ENCODE data around the gene PLA2G2A.
"Not testable (repeated sequence)": the region's sequence is repeated elsewhere in the genome, so short reads cannot be mapped to it uniquely, and the experiment has no call there.

PLA2G2A gene, protein sequence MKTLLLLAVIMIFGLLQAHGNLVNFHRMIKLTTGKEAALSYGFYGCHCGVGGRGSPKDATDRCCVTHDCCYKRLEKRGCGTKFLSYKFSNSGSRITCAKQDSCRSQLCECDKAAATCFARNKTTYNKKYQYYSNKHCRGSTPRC

DNA sequence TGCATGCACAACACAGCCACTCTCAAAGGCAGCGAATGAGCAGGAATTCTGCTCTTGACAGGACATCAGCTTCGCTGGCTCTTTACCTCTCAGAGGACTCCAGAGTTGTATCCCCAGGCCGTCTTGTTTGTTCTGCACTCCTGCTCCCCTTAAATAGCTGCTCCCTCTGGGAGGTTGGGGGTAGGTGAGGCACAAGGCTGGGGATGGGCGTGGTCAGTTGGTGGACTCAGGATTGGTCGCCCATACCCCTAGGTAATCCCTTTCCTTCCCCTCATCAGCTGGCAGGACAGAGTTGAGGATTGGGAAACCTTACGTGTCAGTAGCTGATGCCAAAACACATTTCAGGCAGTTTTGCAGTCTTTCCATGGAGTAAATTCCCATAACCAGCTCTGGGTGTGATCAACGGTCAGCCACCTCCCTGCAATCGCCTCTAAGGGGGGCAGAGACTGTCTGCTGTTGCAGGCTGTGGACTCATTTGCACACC, at the start of gene PLA2G2A:
PLA2G2A (minus strand) TSS at position 125 of the 484 bp plus-strand sequence. CDS start 845 bp downstream, outside the sequence.
- no peak for DNase-seq (ENCODE audit: low read depth, low spot score)

DNA sequence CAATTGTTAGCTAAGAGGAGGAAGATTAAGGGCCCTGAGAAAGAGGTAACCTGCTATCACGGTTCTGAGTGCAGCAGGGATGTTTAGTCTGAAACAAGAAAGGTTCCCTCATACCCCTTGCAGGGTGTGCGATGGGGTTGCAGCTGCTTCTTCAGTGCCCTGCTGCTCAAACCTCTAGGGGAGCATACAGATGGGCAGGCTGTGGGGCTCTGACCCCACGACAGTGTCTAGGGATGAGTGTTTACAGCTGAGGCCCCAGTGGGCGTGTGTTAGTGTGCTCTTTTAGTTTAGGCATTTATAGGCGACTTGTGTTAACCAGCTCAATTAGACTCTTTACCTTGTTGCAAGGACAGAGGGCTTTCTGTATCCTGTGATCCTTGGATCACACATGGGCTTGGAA, 49.3 kb upstream of the PLA2G2A start:
- no peak for DNase-seq (ENCODE audit: low read depth, low spot score)

DNA sequence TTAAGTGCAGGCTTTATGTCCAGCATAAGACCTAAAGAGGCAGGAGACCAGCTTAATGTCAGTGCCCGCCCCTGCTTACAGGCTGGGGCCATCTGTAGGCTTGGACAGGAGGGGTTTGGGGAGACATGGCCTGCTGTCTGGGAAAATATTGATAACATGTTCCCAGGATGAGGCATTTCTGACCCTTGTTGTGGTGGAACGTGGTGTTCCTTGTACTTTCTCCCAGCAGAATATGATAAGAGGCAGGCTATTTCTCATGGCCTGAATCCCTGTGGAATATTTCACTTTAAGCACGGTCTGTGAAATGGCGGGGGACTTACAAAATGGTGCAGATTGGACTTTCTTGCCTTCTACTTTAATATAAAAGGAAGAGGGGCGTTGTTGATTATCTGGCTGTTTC, 48.7 kb upstream of the PLA2G2A start:
- DNase-seq (ENCODE audit: low read depth, low spot score) = no peak

DNA sequence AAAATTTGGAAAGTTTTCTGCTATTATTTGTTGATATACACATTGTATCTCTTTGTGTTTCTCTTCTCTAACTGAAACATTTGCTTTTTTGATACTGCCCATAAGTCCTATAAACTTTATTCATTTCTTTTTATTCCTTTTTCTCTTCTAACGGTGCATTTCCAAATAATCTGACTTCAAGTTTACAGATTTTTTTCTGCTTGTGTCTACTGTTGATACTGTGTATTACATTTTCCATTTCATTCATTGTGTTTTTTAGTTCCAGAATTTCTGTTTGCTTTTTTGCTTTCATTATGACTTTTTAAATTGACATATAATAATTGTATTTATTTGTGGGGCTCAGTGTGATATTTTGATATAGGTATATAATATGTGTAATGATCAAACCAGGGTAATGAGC, 38.3 kb upstream of the PLA2G2A start:
- no peak for DNase-seq (ENCODE audit: low read depth, low spot score)

DNA sequence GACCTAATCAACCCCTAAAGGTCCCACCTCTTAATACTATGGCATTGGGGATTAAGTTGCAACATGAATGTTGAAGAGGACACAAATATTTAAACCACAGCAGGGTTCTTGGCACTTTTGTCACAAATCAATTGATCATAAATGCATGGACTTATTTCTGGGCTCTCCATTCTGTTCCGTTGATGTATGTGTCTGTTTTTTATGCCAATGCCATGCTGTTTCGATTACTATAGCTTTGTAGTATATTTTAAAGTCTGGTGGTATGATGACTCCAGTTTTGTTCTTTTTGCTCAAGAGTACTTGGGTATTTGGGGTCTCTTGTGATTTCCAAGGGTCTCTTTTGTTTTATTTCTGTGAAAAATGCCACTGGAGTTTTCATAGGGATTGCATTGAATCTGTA, 34.7 kb upstream of the PLA2G2A start:
- no peak for DNase-seq (ENCODE audit: low read depth, low spot score)

DNA sequence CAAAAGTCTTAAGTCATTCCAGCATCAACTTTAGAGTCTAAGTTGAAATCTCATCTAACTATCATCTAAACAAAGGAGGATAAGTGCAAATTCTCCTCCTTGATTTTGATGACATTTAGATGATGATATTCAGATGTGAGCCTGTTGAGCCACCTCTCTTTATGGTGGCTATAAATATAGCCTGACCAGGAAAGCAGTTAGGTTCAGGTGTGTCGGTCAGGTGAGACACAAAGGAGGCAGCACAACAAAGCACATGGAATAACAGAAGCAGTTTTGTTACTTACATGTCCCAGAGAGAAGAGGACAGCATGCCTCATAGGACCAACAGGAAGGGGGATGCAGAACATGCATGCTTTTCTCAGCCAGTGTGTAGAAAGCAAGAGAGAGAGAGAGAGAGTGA, 30.6 kb upstream of the PLA2G2A start:
- DNase-seq (ENCODE audit: low read depth, low spot score) = no peak

DNA sequence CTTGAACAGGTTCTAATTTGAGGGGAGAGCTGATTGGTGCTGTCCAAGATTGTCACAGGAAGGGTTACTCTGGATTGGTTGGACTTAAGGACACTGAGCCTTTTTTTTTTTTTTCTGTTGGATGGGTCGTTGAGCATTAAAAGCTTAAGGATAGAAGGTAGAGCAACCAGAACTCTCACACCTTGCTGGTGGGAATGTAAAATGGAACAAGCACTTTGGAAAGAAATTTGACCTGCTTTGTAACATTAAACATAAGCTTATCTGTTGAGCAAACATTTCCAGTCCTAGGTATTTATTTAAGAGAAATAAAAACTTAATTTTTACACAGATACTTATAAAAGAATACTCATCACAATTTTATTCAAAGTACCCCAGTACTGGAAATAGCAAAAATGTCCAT, 29.8 kb upstream of the PLA2G2A start:
- no peak for DNase-seq (ENCODE audit: low read depth, low spot score)

DNA sequence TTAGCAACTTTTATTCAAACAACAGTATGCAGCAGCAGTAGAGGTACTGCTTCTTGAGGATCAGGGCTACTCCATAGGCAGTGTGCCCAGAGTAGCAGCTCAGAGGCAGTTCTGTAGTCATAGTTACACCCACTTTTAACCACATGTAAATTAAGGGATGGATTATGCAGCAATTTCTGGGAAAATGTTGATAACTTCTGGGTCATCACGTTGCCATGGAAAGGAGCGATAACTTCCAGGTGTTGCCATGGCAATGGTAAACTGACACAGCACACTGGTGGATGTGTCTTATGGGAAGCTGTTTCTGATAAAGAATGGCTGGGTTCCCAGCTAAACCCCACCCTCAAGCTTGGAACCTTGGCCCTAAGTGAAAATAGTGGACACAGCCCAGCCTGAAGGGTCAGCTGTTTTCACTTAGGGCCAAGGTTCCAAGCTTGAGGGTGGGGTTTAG, 29.0 kb upstream of the PLA2G2A start:
- no peak for DNase-seq (ENCODE audit: low read depth, low spot score)

DNA sequence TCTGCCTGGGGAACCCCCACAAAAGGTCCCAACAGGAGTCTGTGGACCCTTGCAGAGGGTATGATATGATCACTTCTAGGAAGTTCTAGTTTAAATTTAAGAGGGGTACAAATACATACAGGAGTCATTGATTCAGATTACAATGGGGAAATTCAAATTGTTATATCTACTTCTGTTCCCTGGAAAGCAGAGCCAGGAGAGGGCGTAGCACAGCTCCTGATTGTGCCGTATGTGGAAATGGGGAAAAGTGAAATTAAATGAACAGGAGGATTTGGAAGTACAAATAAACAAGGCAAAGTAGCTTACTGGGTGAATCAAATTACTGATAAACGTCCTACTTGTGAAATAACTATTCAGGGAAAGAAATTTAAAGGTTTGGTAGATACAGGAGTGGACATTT, 19.4 kb upstream of the PLA2G2A start:
- DNase-seq (ENCODE audit: low read depth, low spot score) = not testable (repeated sequence)

DNA sequence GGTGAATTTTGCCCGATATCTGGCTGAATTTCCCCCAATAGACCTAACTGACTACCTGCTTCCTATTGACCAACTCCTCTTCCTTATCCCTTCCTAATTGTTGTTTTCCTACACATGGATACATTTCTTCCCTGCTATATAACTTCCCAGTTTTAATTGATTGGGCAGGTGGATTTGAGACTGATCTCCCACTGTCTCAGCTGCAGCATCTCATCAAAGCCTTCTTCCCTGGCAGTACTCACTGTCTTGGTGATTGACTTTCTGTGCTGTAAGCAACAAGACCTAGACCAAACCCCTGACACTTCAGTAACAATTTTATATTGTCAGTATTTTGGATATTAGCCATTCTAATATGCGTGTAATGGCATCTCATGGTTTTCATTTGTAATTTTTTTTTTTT, 11.3 kb upstream of the PLA2G2A start:
- DNase-seq (ENCODE audit: low read depth, low spot score) = no peak

DNA sequence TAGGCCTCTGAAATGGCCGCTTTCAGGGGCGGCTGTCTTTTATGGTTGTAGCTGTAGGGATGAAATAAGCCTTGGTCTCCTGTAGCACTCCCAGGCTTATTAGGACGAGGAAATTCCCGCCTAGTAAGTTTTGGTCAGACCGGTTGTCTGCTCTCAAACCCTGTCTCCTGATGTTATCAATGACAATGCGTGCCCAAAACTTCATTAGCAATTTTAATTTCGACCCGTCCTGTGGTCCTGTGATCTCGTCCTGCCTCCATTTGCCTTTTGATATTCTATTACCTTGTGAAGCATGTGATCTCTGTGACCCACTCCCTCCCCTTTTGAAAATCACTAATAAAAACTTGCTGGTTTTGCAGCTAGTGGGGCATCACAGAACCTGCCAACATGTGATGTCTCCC, 10.8 kb upstream of the PLA2G2A start:
- not testable (repeated sequence) for DNase-seq (ENCODE audit: low read depth, low spot score)

DNA sequence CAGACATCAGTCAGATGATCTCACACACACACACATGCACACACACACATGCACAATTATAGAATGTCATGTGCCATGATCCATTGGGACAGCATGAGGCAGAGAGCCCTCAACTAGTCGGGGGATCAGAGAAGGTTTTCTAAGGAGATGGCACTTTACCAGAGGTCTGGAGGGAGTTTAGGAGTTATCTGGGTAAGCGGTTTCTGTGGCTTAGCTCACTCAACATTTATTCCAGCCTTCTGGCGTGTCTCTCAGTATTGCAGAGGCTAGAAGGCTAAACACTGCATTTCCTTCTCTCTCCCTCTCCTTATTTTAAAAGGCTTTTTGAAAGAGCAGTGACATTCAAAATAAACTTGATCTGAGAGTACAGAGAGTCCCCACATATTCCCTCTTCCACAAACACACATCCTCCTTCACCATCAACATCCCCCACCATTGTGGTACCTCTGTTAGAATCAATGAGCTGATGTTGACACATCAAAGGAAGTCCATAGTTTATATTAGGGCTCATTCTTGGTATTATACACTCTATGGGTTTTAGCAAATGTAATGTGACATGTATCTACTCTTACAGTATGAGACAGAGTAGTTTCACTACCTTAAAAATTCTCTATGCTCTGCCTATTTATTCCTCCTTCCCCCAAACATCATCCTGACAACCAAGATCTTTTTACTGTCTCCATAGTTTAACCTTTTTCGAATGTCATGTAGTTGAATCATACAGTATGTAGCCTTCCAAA, 9.0 kb upstream of the PLA2G2A start:
- DNase-seq (ENCODE audit: low read depth, low spot score) = no peak

DNA sequence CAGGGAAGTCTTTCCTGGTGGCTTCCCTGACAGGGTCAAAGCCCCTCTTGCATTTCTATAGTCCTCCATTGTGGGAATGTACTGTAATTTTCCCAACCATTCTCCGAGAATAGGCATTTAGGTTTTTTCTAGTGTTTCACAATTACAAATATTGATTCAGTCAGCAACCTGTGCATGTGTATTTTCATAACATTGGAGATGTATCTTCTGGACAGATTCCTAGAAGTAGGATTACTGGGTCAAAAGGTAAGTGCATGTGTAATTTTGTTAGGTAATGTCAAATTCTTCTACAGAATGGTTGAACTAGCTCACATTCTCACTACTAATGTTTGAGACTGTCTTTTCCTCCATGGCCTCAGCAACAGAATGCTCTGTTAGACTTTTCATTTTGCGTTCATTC, 8.3 kb upstream of the PLA2G2A start:
- DNase-seq (ENCODE audit: low read depth, low spot score) = no peak

DNA sequence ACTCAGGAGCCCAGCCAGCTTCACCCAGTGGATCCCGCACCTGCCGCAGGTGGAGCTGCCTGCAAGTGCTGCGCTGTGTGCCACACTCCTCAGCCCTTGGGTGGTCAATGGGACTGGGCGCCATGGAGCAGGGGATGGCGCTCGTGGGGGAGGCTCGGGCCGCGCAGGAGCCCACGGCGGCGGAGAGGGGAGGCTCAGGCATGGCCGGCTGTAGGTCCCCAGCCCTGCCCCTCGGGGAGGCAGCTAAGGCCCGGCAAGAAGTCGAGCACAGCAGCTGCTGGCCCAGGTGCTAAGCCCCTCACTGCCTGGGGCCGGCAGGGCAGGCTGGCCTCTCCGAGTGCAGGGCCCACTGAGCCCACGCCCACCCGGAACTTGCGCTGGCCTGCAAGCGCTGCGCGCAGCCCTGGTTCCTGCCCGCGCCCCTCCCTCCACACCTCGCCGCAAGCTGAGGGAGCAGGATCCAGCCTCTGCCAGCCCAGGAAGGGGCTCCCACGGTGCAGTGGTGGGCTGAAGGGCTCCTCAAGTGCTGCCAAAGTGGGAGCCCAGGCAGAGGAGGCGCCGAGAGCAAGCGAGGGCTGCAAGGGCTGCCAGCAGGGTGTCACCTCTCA, 5.1 kb upstream of the PLA2G2A start:
- DNase-seq (ENCODE audit: low read depth, low spot score) = not testable (repeated sequence)

DNA sequence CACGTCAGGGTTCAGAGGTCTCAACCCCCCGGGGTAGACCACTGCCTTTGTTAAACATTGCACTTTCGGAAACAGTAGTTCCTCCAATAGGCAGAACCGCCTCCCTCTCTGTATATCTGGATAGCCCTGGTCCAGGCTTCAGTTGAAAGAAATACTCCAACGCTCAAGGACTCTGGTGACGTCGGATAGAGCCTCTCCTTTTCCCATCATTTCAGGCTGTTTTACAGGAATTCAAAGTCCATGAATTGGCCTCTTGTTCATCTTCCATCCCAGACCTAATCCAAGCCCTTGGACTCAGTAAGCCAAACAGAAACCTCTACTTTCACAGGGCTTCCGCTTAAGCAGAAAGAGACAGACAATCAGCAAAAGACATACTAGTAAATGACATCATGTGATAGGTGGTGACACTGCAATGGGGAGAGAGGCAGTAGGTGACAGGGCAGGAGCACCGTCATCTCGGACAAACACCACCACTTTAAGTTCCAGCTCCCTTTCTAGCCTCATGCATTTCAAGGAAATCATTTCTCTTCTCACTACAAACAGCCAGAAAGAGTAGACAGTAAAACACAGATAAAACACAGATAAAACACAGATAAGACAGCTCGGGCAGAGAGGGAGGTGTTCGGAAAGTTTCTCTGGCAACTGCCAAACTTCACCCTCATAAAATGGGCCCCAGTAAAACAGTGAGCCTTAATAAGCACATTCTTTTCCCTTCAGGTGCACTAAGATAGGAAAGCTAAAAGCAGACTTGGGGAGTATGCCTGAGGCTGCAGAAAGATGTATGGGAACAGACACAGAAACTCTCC, 2.3 kb upstream of the PLA2G2A start:
- DNase-seq (ENCODE audit: low read depth, low spot score) = no peak

DNA sequence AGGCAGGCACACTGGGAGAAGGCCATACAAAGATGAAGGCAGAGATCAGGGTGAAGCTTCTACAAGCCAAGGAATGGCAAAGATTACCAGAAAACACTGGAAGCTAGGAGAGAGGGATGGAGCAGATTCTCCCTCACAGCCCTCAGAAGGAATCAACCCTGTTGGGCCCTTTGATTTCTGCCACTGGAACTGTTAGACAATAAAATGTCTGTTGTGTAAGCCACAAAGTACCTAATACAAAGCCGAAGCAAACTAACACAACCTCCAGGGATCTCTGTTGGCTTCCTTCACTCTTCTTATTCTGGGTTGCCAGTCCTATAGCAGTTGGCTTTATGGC, 1.7 kb upstream of the PLA2G2A start:
- DNase-seq (ENCODE audit: low read depth, low spot score) = no peak

DNA sequence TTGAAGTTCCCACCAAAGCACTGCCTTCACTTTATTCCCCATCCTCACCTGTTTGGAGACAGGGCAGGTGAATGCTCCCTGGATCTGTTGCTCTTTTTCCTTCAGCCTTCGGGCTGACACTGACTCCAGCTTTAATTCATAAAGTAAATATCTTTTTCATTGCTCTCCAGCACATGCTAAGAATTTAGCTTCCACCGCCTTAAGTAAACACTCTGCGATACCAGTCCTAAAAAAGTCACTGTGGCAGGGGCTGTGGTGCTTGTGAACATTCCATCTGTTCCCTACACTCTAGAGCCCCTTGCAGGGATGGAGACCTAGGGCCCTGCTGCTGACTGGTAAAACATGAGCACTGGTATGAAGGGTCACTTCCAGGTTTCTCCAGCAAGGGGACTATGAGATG, 896 bp upstream of the PLA2G2A start:
- DNase-seq (ENCODE audit: low read depth, low spot score) = no peak

DNA sequence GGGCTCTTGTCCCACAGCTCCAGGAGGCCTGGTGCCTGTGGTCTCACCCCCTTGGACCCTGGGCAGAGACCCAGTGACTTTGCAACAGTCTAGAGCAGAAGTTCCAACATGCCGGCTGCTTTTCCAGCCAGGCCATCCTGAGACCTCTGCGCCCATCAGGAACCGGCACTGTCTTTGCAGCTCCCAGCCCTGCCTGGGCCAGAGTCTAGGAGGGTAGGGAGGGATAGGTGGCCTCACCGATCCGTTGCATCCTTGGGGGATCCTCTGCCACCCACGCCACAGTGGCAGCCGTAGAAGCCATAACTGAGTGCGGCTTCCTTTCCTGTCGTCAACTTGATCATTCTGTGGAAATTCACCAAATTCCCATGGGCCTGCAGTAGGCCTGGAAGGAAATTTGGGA, 1.3 kb downstream of the PLA2G2A start:
- no peak for DNase-seq (ENCODE audit: low read depth, low spot score)

DNA sequence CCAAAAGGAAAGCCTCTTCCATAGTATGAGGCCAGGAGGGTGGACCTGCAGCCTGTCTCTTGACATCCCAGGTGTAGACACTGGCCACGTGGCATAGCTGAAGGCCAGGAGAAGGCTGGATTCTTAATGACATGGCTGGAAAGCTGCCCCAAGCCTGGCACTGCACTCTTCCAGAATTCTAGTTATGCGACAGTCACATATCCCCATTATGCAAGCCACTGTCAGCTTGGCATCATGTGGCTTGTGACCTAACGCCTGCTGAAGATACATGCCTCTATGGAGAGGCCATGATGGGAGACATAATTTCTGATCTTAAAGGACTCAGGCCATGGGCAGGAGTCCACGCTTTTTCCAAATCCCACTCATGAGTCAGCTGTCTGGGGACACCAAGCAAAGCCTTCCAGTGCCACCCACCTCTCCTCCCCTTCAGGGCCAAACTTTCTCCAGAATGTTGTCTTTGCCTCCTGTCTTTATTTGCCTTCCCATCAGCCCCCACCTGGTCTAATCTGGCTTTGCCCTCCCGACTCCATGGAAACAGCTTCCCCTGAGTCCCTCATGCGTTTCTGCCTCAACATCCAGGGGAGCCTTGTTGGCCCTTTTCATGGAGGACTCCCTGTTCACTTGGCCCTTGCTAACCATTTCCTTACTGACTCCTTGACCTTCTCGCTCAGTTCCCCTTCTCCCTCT, 3.0 kb downstream of the PLA2G2A start:
- no peak for DNase-seq (ENCODE audit: low read depth, low spot score)

DNA sequence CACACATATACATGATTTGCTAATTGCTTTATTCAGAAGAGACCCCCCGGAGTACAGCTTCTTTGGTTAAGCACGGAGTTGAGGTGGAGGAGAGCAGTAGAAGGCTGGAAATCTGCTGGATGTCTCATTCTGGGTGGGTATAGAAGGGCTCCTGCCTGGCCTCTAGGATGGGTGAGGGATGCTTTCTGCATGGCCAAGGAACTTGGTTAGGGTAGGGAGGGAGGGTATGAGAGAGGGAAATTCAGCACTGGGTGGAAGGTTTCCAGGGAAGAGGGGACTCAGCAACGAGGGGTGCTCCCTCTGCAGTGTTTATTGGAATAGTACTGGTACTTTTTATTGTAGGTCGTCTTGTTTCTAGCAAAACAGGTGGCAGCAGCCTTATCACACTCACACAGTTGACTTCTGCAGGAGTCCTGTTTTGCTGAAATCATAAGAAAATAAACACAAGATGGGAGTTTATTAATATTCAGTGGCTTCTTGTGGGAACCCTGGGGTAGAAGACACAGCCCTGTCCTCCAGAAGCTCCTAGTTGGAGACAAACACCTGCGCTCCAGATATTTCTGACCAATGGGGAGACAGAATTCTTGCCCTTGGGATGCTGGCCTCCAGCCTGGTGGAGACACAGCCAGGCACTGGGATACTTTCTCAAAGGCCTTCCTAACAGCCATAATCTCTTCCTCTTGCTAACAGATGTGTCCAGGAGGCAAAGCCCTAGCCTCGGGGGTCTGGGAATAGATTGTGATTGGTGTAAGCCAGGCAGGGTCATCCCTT, 3.8 kb downstream of the PLA2G2A start:
- DNase-seq (ENCODE audit: low read depth, low spot score) = no peak

All from smooth muscle cell of the brain vasculature (primary cell).